Heart left ventricle (tissue), 16 donors: Measurements from ENCODE around the gene EHF. TPM values are rescaled to one million over a fixed set of nuclear protein-coding genes. Genes with fewer than 3 reads are reported as not detected.
"Not testable (repeated sequence)": the region's sequence is repeated elsewhere in the genome, so short reads cannot be mapped to it uniquely, and the experiment has no call there.

Source experiments
- ATAC-seq, 4 donors: fragments of 200-7000 bp; cut with Tn5 transposase; one replicate each; pipeline ENCODE4 v1.9.1; 2020 to 2022; ENCODE audit warnings: moderate library complexity in 4 of 4, mild to moderate bottlenecking in 3 of 4, moderate number of reproducible peaks in 1 of 4
- DNase-seq, 5 donors: peaks; one replicate each; pipeline ENCODE4 v3.0.0-alpha.2; 2020
- H3K27ac ChIP-seq, 12 donors: fragments of 200-600 bp; sonication (generic) in 4 of 12; one replicate each; pipeline versions ENCODE4 v1.5.0 to v1.8.0; 2016 to 2022; ENCODE audit warnings: mild to moderate bottlenecking in 2 of 12
- H3K27me3 ChIP-seq, 9 donors: fragments of 200-600 bp; sonication (generic) in 2 of 9; one replicate each; pipeline versions ENCODE4 v1.5.1 to v1.8.0; 2016 to 2022; ENCODE audit warnings: mild to moderate bottlenecking in 3 of 9
- H3K36me3 ChIP-seq, 9 donors: fragments of 200-600 bp; sonication (generic) in 2 of 9; one replicate each; pipeline versions ENCODE4 v1.5.0 to v1.8.0; 2018 to 2022; ENCODE audit warnings: mild to moderate bottlenecking in 2 of 9
- H3K4me1 ChIP-seq, 12 donors: fragments of 200-600 bp; sonication (generic) in 4 of 12; one replicate each; pipeline versions ENCODE4 v1.5.0 to v1.8.0; 2016 to 2022; ENCODE audit warnings: mild to moderate bottlenecking in 3 of 12
- H3K4me3 ChIP-seq, 12 donors: fragments of 200-600 bp; sonication (generic) in 4 of 12; one replicate each; pipeline versions ENCODE4 v1.5.0 to v1.8.0; 2017 to 2022; ENCODE audit warnings: mild to moderate bottlenecking in 9 of 12, moderate library complexity in 4 of 12
- H3K9me3 ChIP-seq, 12 donors: fragments of 200-600 bp; sonication (generic) in 4 of 12; one replicate each; pipeline versions ENCODE4 v1.5.0 to v1.8.0; 2016 to 2022; ENCODE audit warnings: mild to moderate bottlenecking in 1 of 12
- POLR2A ChIP-seq, 2 donors: fragments of 450-650 bp; IDR thresholded peaks; one replicate each; pipeline ENCODE4 v1.6.1; 2017; ENCODE audit warnings: antibody characterized with exemption in 2 of 2, mild to moderate bottlenecking in 2 of 2, moderate library complexity in 2 of 2
- WGBS, 4 donors: extraction: QIAGEN DNeasy Blood & Tissue Kit in 2 of 4; methylation state at CpG; one replicate each; pipeline versions ENCODE4 v1.1.5 to v1.1.7; 2013 to 2018; 5-methylcytosine and 5-hydroxymethylcytosine counted together
- intact Hi-C, 10 donors: fragments of 100-400 bp; cut with DNase I; formaldehyde crosslinking; loops; one replicate each; pipeline versions ENCODE4 v1.11.1 to v1.14.2; 2022
- polyA plus RNA-seq, 2 donors: library from polyadenylated mRNA; stranded (reverse); fragments of 200-250 nt; gene quantifications; one replicate each; pipeline ENCODE4 v1.2.3, GENCODE V29; 2013
- total RNA-seq, 9 donors: library from RNA; depleted of rRNA in 2 of 9; stranded (reverse); fragments of >200 nt in 2 of 9; fragmentation: NEBNext Ultra II Directional in 3 of 9; extraction: Animal tissue kit (Norgen Biotek cat#: 25700) in 3 of 9; gene quantifications; one replicate each; pipeline versions ENCODE4 v1.1.0 to v1.2.4, GENCODE V29; 2016 to 2023
- TF ChIP-seq, protein P1 (sequence below), 12 donors: fragments of 200-600 bp; sonication (generic) in 4 of 12; IDR thresholded peaks; one replicate each; pipeline versions ENCODE4 v1.5.0 to v1.8.0; 2018 to 2022; ENCODE audit warnings: antibody characterized with exemption in 12 of 12, mild to moderate bottlenecking in 5 of 12
- donor health status: ischemic (EF 13 %, LVEDD 7.1; RV severe dilation, severe dysfunction).
- donor health status: healthy with polysubstance abuse.
- donor health status: DM: no; HTN: yes; CAD: no.
- donor health status: DM: no; HTN: no; CAD: no.
- donor health status: ischemic (EF 25% LVEDD 6.9; RV normal size, moderate dysfunction).
- donor health status: ischemic (EF 25% LVEDD 5.7; RV mildly dilated, moderate dysfunction).
- donor health status: healthy.
- donor health status: DM: yes; HTN: yes; CAD: no.
- donor health status: ischemic (EF 35%, LVEDD 5.7; RV mildly dilated, moderate dysfunction).
- donor health status: nonischemic (EF 11% LVEDD 7.7; RV severe dilation, severe dysfunction).
- donor health status: DM: yes; HTN: yes; CAD: no.
- donor health status: PGD.
- donor health status: ischemic (EF 29% LVEDD 5.4; RV normal size, mild dysfunction).
- donor health status: nonischemic (EF 23%, LVEDD 6.1; RV moderate dilation, normal function).

The EHF gene
- total and polyA plus RNA-seq, 11 donors, result 0.19 to 1.9 (median 0.67) TPM

DNA sequence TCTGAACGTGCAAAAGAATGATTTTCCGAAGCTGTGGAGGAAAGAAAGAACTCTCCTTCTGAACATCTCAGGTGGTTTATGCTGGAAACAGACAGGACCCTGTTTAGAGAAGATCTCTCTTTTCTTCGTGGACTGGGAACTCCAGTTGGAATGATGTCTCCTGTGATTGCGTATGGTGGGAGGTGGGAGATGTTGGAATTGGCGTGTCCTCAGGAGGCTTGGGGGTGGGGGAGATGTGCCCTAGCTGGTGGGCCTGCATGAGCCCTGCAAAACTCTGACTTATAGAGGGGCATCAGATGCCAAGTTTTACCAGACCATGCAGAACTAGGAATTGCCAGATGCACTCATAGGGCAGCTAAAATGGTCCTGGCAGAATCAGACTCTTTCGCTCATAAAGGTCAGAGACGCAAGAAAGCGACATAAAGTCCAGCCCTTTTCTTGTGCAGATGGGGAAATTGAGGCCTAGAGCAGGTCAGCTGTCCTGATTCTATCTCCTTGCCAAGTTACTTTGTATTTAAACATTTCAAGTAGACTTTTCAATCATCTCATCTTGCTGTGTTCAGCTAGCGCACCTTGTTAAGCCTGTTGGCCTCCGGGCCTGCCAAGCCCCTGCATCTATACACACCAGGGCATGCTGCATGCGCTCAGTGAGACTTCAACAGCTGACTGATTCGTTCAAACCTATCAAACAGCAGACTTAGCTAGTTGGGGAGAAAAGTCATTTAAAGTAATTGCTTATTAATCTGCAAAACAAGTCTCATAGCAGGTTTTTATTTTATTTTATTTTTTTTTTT, 34.2 kb upstream of the EHF start:
- WGBS, 4 donors, result 49 to 54% (median 51%) methylated on average over 11 to 12 of the region's 12 CpGs

DNA sequence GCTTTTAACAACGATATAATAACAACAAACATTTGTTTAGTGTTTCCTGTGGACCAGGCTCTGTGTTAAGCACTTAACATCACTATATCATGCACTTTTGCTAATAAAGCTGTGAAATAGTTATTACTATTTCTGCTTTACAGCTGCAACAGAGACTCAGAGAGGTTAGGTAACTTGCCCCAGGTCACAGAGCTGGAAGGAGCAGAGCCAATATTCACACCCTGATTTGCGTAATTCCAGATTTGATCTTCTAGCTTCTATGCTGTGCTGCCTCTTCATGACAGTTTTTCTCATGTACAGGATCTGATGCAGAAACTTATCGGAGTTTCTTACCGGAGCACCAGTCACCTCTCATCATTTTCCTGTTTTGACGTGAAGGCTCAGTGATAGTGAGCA, 33.6 kb upstream of the EHF start:
- ATAC-seq, result no peak
- Histone ChIP-seq H3K27ac (no peak overlapping the region), H3K4me1 (peaks cover 0 to 8% (median 0%) of the 10 kb centered on the region in 12 donors), H3K4me3 (no peak overlapping the region), H3K36me3 (no peaks in the 10 kb centered on the region), H3K27me3 (peaks cover 0 to 3% (median 0%) of the 10 kb centered on the region in 9 donors), H3K9me3 (no peaks in the 10 kb centered on the region)
- DNase-seq, result no peak
- intact Hi-C loops, result loop anchor here in 8 of 10 donors (2.0 to 5.0 kb wide), 3 partner anchors 304 to 806 kb away; no protein-coding TSS in a partner anchor
- WGBS, 4 donors, result 52 to 71% (median 61%) methylated on average over 5 of the region's 5 CpGs
- TF ChIP-seq POLR2A (IDR thresholded peaks at IDR 0.05), result no peak
- TF ChIP-seq, protein P1, sequence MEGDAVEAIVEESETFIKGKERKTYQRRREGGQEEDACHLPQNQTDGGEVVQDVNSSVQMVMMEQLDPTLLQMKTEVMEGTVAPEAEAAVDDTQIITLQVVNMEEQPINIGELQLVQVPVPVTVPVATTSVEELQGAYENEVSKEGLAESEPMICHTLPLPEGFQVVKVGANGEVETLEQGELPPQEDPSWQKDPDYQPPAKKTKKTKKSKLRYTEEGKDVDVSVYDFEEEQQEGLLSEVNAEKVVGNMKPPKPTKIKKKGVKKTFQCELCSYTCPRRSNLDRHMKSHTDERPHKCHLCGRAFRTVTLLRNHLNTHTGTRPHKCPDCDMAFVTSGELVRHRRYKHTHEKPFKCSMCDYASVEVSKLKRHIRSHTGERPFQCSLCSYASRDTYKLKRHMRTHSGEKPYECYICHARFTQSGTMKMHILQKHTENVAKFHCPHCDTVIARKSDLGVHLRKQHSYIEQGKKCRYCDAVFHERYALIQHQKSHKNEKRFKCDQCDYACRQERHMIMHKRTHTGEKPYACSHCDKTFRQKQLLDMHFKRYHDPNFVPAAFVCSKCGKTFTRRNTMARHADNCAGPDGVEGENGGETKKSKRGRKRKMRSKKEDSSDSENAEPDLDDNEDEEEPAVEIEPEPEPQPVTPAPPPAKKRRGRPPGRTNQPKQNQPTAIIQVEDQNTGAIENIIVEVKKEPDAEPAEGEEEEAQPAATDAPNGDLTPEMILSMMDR (IDR thresholded peaks at IDR 0.05), result no peak

More for the DNA sequence above, 34.2 kb upstream of the EHF start:
- no peak overlapping the region for H3K27ac ChIP-seq
- H3K27me3 ChIP-seq, result peaks cover 0 to 3% (median 0%) of the 10 kb centered on the region in 9 donors
- no peaks in the 10 kb centered on the region for H3K9me3 ChIP-seq
- H3K36me3 ChIP-seq, result no peaks in the 10 kb centered on the region
- H3K4me3 ChIP-seq, result peak overlapping the region in 4 of 12 donors; percentile 12 to 44 (median 18)
- TF ChIP-seq POLR2A (IDR thresholded peaks at IDR 0.05), result no peak
- TF ChIP-seq, protein P1 (IDR thresholded peaks at IDR 0.05), result peak in 2 of 12 donors; percentile 8 to 31
- peaks cover 0 to 8% (median 0%) of the 10 kb centered on the region in 12 donors for H3K4me1 ChIP-seq
- intact Hi-C loops, result loop anchor here in 8 of 10 donors (1.0 to 5.0 kb wide), 4 partner anchors 304 to 806 kb away; no protein-coding TSS in a partner anchor
- no peak for DNase-seq
- peak in 2 of 4 donors; percentile 20 to 36 for ATAC-seq

DNA sequence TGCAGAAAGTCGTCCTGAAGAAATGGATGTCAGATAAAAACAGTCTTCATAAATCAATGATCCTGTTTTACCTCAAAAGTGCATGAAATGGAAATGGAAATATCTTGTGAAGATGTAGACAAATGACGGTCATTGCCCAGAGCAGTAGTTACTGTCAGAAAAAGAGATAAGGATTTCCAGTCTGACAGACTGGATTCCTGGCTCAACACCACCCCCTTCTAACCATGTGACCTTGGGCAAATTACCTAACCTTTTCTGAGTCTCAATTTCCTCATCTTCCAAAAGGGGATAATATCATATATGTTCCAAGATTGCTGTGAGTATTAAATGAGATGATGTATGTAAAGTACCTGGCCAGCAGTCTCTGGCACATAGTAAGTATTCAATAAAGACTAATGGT, 32.9 kb upstream of the EHF start:
- no peak for DNase-seq
- ATAC-seq, result no peak
- peaks cover 0 to 8% (median 0%) of the 10 kb centered on the region in 12 donors for H3K4me1 ChIP-seq
- H3K9me3 ChIP-seq, result peaks cover 0 to 5% (median 0%) of the 10 kb centered on the region in 12 donors
- H3K27ac ChIP-seq, result no peak overlapping the region
- WGBS, 4 donors, result 38 to 69% (median 50%) methylated on average over 2 of the region's 2 CpGs
- TF ChIP-seq POLR2A (IDR thresholded peaks at IDR 0.05), result no peak
- TF ChIP-seq, protein P1 (IDR thresholded peaks at IDR 0.05), result no peak
- intact Hi-C loops, result loop anchor here in 5 of 10 donors (2.0 to 5.0 kb wide), 2 partner anchors 804 to 807 kb away; no protein-coding TSS in a partner anchor
- no peak overlapping the region for H3K4me3 ChIP-seq
- H3K36me3 ChIP-seq, result no peaks in the 10 kb centered on the region
- H3K27me3 ChIP-seq, result peaks cover 0 to 3% (median 0%) of the 10 kb centered on the region in 9 donors

DNA sequence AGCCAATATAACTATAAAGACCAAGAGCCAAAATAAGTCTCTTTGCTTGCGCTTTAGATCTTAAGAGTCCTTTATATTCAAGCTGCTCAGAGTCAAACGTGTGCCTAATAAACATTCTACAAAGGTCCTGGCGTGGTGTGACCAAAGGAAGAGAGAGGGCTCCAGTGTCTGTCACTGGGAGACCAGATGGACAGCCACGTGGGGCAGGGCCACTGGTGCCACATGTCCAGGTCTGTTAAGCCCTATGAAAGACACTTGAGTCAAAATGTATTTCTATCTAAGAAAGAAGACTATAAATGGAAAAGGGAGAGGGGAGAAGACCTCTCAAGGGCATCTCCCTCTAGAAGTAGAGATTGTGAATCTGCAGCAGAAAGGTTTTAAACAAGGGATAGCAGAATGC, 32.2 kb upstream of the EHF start:
- no peaks in the 10 kb centered on the region for H3K36me3 ChIP-seq
- H3K4me1 ChIP-seq, result peaks cover 0 to 8% (median 0%) of the 10 kb centered on the region in 12 donors
- H3K27ac ChIP-seq, result no peak overlapping the region
- peaks cover 0 to 3% (median 0%) of the 10 kb centered on the region in 9 donors for H3K27me3 ChIP-seq
- H3K4me3 ChIP-seq, result no peak overlapping the region
- 74 to 83% (median 78%) methylated on average over 4 of the region's 4 CpGs for WGBS, 4 donors
- TF ChIP-seq, protein P1 (IDR thresholded peaks at IDR 0.05), result no peak
- TF ChIP-seq POLR2A (IDR thresholded peaks at IDR 0.05), result no peak
- no peak for ATAC-seq
- intact Hi-C loops, result loop anchor here in 5 of 10 donors (2.0 to 5.0 kb wide), 2 partner anchors 804 to 806 kb away; no protein-coding TSS in a partner anchor
- DNase-seq, result no peak
- peaks cover 0 to 10% (median 0%) of the 10 kb centered on the region in 12 donors for H3K9me3 ChIP-seq

DNA sequence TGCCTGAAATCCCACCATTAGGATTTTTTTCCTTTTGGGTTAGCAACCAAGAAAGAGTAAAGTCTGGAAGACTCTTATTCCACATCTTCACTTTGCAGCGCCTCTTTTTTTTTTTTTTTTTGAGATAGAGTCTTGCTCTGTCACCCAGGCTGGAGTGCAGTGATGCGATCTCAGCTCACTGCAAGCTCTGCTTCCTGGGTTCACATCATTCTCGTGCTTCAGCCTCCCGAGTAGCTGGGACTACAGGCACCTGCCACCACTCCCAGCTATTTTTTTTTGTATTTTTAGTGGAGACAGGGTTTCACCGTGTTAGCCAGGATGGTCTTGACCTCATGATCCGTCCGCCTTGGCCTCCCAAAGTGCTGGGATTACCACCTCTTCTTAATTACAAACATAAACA, 31.7 kb upstream of the EHF start:
- not testable (repeated sequence) for ATAC-seq, H3K4me3 ChIP-seq, DNase-seq, H3K4me1 ChIP-seq, H3K36me3 ChIP-seq, H3K27ac ChIP-seq, H3K27me3 ChIP-seq
- peaks cover 0 to 10% (median 0%) of the 10 kb centered on the region in 12 donors for H3K9me3 ChIP-seq
- WGBS, 4 donors, result 83 to 90% (median 87%) methylated on average over 7 of the region's 7 CpGs
- intact Hi-C loops, result loop anchor here in 5 of 10 donors (2.0 to 5.0 kb wide), 2 partner anchors 803 to 806 kb away; no protein-coding TSS in a partner anchor
